SK-N-MC (cell line): ENCODE measurements around the gene FLVCR1.

Source experiments
- EZH2 ChIP-seq: fragments of 200-600 bp; sonication (generic); IDR thresholded peaks from one replicate; pipeline ENCODE4 v1.6.1; 2017; ENCODE audit warnings: antibody characterized with exemption
- POLR2AphosphoS5 ChIP-seq: IDR thresholded peaks from 2 replicates; pipeline ENCODE4 v1.6.1; 2012; ENCODE audit warnings: mild to moderate bottlenecking, low read depth, low read length, borderline replicate concordance

DNA sequence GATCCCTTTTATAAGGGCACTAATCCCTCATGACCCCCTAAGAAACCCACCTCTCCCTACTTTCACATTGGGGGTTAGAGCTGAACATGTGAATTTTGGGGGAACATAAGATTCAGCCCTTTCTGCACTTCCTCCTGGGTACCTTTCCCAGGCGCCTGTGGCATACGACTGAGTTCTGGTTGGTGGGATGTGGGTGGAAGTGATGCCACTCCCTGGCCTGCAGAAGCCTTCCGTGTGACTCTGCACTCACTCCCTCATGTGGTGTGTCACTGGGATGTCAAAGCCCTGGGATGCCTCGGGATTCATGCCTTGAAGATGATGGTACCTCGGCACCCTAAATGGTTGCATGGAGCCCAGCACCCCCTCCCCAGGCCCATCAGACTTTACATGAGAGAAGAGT is 63.9 kb downstream of the FLVCR1 start:
- TF ChIP-seq EZH2: no peak
- TF ChIP-seq POLR2AphosphoS5: no peak
